CD4-positive, alpha-beta T cell (primary cell): ENCODE measurements around the gene TM4SF18. TPM values are rescaled to one million over a fixed set of nuclear protein-coding genes. Genes with fewer than 3 reads are reported as not detected.
A peak's percentile ranks its signal among the peaks of the same experiment; 100 is the strongest.

Experiments
- ATAC-seq: fragments of 200-7000 bp; cut with Tn5 transposase; one replicate; pipeline ENCODE4 v1.10.0; 2022; ENCODE audit warnings: mild to moderate bottlenecking; ENCODE audit not compliant: poor library complexity
- CTCF ChIA-PET: fragments of 350-600 bp; sonication (Branson Sonifier 250); formaldehyde crosslinking; loops from one replicate; lab custom pipeline; 2021; ENCODE audit warnings: antibody characterized with exemption, inconsistent platforms; lab: Charles Lee
- POLR2A ChIA-PET: fragments of 350-600 bp; sonication (Branson Sonifier 250); formaldehyde crosslinking; loops from one replicate; lab custom pipeline; 2021; ENCODE audit warnings: antibody characterized with exemption, inconsistent platforms; lab: Charles Lee
- DNase-seq, 14 experiments: peaks; one replicate each; pipeline ENCODE4 v3.0.0-alpha.2; 2013 to 2020; ENCODE audit warnings: mixed read lengths in 2 of 14
- H3K27ac ChIP-seq, 2 donors: one replicate each; pipeline versions ENCODE4 v1.5.1 to v1.7.0; 2013; ENCODE audit warnings: low read length in 2 of 2, low read depth in 1 of 2, mild to moderate bottlenecking in 1 of 2
- H3K27me3 ChIP-seq, 2 experiments: 1 replicate in 1 of 2; 2 replicates in 1 of 2; pipeline versions ENCODE4 v1.6.1 to v1.7.0; 2013; ENCODE audit warnings: low read length in 2 of 2, control low read depth in 1 of 2, mild to moderate bottlenecking in 1 of 2, moderate library complexity in 1 of 2; ENCODE audit not compliant: insufficient read depth in 2 of 2, control insufficient read depth in 1 of 2
- H3K36me3 ChIP-seq: one replicate; pipeline ENCODE4 v1.6.1; 2013; ENCODE audit warnings: low read length, control low read depth; ENCODE audit not compliant: insufficient read depth
- H3K4me1 ChIP-seq: one replicate; pipeline ENCODE4 v1.6.1; 2013; ENCODE audit warnings: low read length, control low read depth; ENCODE audit not compliant: insufficient read depth
- H3K4me3 ChIP-seq: one replicate; pipeline ENCODE4 v1.5.1; 2013; ENCODE audit warnings: mild to moderate bottlenecking, low read length, moderate library complexity
- H3K9me3 ChIP-seq, 2 experiments: 1 replicate in 1 of 2; 2 replicates in 1 of 2; pipeline versions ENCODE4 v1.6.1 to v1.7.0; 2013; ENCODE audit warnings: low read length in 2 of 2, mild to moderate bottlenecking in 2 of 2, control low read depth in 1 of 2, moderate library complexity in 1 of 2; ENCODE audit not compliant: control insufficient read depth in 1 of 2, insufficient read depth in 1 of 2
- H3K27ac Mint-ChIP-seq: one replicate; pipeline ENCODE4 v1.8.0; 2020; ENCODE audit warnings: mixed read lengths
- H3K27me3 Mint-ChIP-seq: one replicate; pipeline ENCODE4 v1.8.0; 2021; ENCODE audit warnings: mixed read lengths
- H3K36me3 Mint-ChIP-seq: one replicate; pipeline ENCODE4 v1.8.0; 2021; ENCODE audit warnings: low read depth, mixed read lengths
- H3K4me1 Mint-ChIP-seq: one replicate; pipeline ENCODE4 v1.8.0; 2021; ENCODE audit warnings: low read depth, mixed read lengths
- H3K4me3 Mint-ChIP-seq: one replicate; pipeline ENCODE4 v1.8.0; 2020; ENCODE audit warnings: mild to moderate bottlenecking, mixed read lengths
- H3K9me3 Mint-ChIP-seq: one replicate; pipeline ENCODE4 v1.8.0; 2020; ENCODE audit warnings: mixed read lengths
- intact Hi-C, 2 experiments: fragments of 100-400 bp; cut with DNase I in 1 of 2; cut with micrococcal nuclease in 1 of 2; formaldehyde crosslinking; loops; one replicate each; pipeline versions ENCODE4 v1.15.1 to v1.9.0; 2023 to 2025; cut with DNase I, micrococcal nuclease
- total RNA-seq, 174 experiments: library from RNA in 2 of 174; stranded (reverse) in 2 of 174; gene quantifications; one replicate each; pipeline ENCODE4 v1.2.3 and lab custom pipeline; 2021 to 2026
- TF ChIP-seq, protein P1 (sequence below): fragments of 200-600 bp; IDR thresholded peaks from one replicate; pipeline ENCODE4 v1.8.0; 2022; ENCODE audit warnings: antibody characterized with exemption, mild to moderate bottlenecking

Gene TM4SF18
- total RNA-seq, 2 experiments from 2014 or later = not detected

DNA sequence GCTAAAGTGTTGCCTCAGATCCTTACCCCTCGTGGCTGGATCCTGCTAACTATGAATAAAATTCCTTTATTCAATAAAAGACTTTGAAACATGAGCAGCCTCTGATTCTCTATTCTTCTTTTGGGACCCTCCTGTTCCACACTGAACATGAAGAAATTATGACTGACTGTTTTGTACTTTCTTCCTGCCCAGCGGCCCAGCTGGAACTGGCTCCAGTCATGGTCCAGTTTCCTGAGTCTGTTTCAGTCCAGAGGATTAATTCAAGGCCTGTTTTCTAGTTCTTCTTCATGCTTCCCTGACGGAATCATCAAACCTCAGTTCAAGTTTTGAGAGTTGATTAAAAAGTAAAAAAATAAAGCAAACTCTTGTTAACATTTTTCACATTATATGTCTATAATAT lies 59.2 kb downstream of the TM4SF18 start:
- Mint-ChIP-seq H3K9me3 (no peaks in the 10 kb centered on the region), H3K27ac (no peak overlapping the region), H3K36me3 (no peaks in the 10 kb centered on the region), H3K4me3 (no peak overlapping the region), H3K27me3 (no peaks in the 10 kb centered on the region), H3K4me1 (peaks cover 11% of the 10 kb centered on the region)
- Histone ChIP-seq H3K27me3 (no peaks in the 10 kb centered on the region), H3K36me3 (no peaks in the 10 kb centered on the region), H3K9me3 (no peaks in the 10 kb centered on the region), H3K4me1 (no peaks in the 10 kb centered on the region), H3K27ac (no peak overlapping the region), H3K4me3 (no peak overlapping the region)
- DNase-seq (no peak), ATAC-seq (no peak)
- intact Hi-C loops = no loop called here
- POLR2A ChIA-PET = no interaction called here
- CTCF ChIA-PET = interaction anchor here (1.6 kb wide), 1 partner anchor 154 kb away, joined by 3 read pairs; no protein-coding TSS in a partner anchor
- TF ChIP-seq, protein P1, sequence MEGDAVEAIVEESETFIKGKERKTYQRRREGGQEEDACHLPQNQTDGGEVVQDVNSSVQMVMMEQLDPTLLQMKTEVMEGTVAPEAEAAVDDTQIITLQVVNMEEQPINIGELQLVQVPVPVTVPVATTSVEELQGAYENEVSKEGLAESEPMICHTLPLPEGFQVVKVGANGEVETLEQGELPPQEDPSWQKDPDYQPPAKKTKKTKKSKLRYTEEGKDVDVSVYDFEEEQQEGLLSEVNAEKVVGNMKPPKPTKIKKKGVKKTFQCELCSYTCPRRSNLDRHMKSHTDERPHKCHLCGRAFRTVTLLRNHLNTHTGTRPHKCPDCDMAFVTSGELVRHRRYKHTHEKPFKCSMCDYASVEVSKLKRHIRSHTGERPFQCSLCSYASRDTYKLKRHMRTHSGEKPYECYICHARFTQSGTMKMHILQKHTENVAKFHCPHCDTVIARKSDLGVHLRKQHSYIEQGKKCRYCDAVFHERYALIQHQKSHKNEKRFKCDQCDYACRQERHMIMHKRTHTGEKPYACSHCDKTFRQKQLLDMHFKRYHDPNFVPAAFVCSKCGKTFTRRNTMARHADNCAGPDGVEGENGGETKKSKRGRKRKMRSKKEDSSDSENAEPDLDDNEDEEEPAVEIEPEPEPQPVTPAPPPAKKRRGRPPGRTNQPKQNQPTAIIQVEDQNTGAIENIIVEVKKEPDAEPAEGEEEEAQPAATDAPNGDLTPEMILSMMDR = no peak

DNA sequence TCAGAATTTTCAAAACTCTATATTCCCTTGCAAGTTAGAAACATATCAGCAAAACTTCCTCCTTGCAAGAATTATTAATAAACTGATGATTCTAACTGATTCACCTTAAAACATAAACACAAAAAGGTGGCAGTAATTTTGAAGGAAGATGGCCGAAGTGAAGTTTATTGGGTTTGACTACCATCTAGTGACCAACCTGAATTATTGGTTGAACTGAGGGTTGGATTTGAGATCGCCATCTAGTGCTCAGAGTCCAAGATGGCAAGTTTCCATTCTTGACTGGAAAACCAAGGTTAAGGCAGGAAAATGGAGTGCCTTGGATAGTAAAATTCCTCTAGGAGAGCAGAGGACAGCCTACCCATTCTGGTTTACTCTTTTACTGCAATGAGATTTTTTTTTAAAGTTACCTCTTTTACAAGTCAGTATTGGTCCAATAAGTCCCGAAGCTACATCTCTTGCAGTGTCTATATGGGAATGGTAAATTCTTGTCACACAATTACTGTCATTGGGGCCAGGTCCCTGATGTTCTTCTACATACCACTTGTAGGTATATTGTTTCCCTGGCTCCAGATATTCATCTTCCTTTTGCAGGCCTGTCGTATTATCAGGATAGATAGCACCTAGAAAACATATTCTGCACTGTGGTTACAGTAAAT lies 60.2 kb downstream of the TM4SF18 start:
- no peaks in the 10 kb centered on the region for H3K27me3 ChIP-seq
- H3K4me3 ChIP-seq = no peak overlapping the region
- ATAC-seq = peak; percentile 82
- Mint-ChIP-seq H3K4me3 (no peak overlapping the region), H3K27ac (no peak overlapping the region), H3K9me3 (no peaks in the 10 kb centered on the region), H3K36me3 (no peaks in the 10 kb centered on the region), H3K27me3 (no peaks in the 10 kb centered on the region), H3K4me1 (peaks cover 11% of the 10 kb centered on the region)
- ChIA-PET CTCF (interaction anchor here (0.7 to 1.9 kb wide), 4 partner anchors 153 to 318 kb away, joined by 3 to 5 read pairs (median 4); no protein-coding TSS in a partner anchor), POLR2A (interaction anchor here (1.1 kb wide), 1 partner anchor 144 kb away, joined by 3 read pairs; the partner anchor contains the start of gene HPS3)
- H3K36me3 ChIP-seq = no peaks in the 10 kb centered on the region
- no peaks in the 10 kb centered on the region for H3K9me3 ChIP-seq
- no peaks in the 10 kb centered on the region for H3K4me1 ChIP-seq
- no peak overlapping the region for H3K27ac ChIP-seq
- intact Hi-C loops = loop anchor here (1.0 to 2.0 kb wide), 5 partner anchors 153 to 412 kb away; no protein-coding TSS in a partner anchor
- TF ChIP-seq, protein P1 = peak; percentile 88
- peak in 4 of 14 experiments; percentile 41 to 82 (median 78) for DNase-seq

DNA sequence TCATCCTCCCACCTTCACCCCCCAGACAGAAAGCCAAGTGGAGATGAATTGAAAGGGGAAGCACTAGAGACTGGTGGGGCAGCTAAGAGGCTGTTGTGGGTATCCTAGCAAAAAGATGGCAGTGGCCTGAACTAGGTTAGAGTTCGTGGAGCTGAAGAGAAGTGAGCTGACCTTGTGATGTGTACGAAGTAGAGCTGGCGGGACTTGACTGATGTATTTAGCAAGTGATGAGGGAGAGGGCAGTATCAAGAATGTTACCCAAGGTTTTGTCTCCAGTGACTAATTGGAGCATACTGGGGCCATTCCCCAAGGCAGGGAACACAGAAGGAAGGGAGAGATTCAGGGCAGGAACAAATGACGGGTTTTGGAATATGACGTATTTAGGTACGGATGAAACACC lies 61.8 kb downstream of the TM4SF18 start:
- H3K27me3 Mint-ChIP-seq = no peaks in the 10 kb centered on the region
- no peak overlapping the region for H3K27ac Mint-ChIP-seq
- ChIA-PET CTCF (interaction anchor here (1.0 kb wide), 1 partner anchor 9 kb away, joined by 3 read pairs; no protein-coding TSS in a partner anchor), POLR2A (no interaction called here)
- no peaks in the 10 kb centered on the region for H3K36me3 Mint-ChIP-seq
- Histone ChIP-seq H3K4me3 (no peak overlapping the region), H3K27ac (no peak overlapping the region), H3K9me3 (no peaks in the 10 kb centered on the region), H3K36me3 (no peaks in the 10 kb centered on the region), H3K27me3 (no peaks in the 10 kb centered on the region), H3K4me1 (no peaks in the 10 kb centered on the region)
- no peaks in the 10 kb centered on the region for H3K9me3 Mint-ChIP-seq
- DNase-seq = no peak
- H3K4me1 Mint-ChIP-seq = no peaks in the 10 kb centered on the region
- no peak overlapping the region for H3K4me3 Mint-ChIP-seq
- intact Hi-C loops = loop anchor here in 1 of 2 experiments (2.0 kb wide), 2 partner anchors 315 to 409 kb away; no protein-coding TSS in a partner anchor
- no peak for ATAC-seq
- TF ChIP-seq, protein P1 = no peak
